GM12865 (cell line): ENCODE measurements around the gene POU6F2.

Source experiments
- DNase-seq: peaks from one replicate; pipeline ENCODE4 v3.0.0; 2010; ENCODE audit warnings: low read depth
- H3K4me3 ChIP-seq: 2 replicates; pipeline ENCODE4 v1.5.1; 2011; ENCODE audit warnings: mild to moderate bottlenecking, low read depth, low read length, control low read depth
- TF ChIP-seq, protein P1 (sequence below): IDR thresholded peaks from 2 replicates; pipeline ENCODE4 v1.5.1; 2011; ENCODE audit warnings: low read length, control low read depth, low read depth, inconsistent platforms; ENCODE audit not compliant: insufficient read depth; ENCODE audit errors: missing control alignments

Gene POU6F2

GRCh38 chr7:39458061-39458745, 480.5 kb downstream of the POU6F2 start:
- H3K4me3 ChIP-seq = no peak overlapping the region
- DNase-seq = no peak
- TF ChIP-seq, protein P1, sequence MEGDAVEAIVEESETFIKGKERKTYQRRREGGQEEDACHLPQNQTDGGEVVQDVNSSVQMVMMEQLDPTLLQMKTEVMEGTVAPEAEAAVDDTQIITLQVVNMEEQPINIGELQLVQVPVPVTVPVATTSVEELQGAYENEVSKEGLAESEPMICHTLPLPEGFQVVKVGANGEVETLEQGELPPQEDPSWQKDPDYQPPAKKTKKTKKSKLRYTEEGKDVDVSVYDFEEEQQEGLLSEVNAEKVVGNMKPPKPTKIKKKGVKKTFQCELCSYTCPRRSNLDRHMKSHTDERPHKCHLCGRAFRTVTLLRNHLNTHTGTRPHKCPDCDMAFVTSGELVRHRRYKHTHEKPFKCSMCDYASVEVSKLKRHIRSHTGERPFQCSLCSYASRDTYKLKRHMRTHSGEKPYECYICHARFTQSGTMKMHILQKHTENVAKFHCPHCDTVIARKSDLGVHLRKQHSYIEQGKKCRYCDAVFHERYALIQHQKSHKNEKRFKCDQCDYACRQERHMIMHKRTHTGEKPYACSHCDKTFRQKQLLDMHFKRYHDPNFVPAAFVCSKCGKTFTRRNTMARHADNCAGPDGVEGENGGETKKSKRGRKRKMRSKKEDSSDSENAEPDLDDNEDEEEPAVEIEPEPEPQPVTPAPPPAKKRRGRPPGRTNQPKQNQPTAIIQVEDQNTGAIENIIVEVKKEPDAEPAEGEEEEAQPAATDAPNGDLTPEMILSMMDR = no peak

DNA sequence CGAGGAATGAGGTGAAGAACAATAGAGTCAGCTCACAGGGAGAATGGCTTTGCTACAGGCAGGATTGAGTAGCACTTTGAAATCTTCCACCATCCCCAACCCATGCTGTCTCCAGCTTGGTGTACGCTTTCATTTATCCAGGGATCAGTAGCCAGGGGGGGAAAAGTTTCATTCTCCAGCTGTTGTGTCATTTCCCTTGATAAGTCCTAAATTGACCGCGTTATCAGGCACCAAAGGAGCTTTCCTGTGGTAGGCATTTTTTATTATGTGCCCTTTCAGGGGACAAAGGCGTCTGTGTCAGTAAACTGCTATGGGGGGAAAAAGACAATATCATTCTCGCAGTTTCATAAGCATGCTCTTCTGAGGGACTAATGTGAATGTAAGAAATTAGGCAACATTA, 481.9 kb downstream of the POU6F2 start:
- DNase-seq = no peak
- no peak overlapping the region for H3K4me3 ChIP-seq
- TF ChIP-seq, protein P1 = no peak

DNA sequence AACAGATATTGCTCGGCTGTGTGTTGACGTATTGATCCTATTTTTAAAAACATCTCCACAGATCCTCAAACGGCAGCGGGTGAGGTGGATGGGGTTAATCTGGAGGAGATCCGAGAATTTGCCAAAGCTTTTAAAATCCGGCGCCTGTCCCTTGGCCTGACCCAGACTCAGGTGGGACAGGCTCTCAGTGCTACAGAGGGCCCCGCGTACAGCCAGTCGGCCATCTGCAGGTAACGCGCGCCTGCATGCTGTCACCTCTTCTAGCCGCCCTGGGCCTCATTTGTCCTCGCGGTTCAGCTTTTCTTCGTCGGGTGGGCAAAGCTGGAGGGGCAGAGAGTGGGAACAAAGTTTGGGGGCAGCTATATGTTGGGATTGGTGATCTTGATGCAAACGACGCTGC, 482.8 kb downstream of the POU6F2 start:
- H3K4me3 ChIP-seq = no peak overlapping the region
- TF ChIP-seq, protein P1 = no peak
- no peak for DNase-seq

DNA sequence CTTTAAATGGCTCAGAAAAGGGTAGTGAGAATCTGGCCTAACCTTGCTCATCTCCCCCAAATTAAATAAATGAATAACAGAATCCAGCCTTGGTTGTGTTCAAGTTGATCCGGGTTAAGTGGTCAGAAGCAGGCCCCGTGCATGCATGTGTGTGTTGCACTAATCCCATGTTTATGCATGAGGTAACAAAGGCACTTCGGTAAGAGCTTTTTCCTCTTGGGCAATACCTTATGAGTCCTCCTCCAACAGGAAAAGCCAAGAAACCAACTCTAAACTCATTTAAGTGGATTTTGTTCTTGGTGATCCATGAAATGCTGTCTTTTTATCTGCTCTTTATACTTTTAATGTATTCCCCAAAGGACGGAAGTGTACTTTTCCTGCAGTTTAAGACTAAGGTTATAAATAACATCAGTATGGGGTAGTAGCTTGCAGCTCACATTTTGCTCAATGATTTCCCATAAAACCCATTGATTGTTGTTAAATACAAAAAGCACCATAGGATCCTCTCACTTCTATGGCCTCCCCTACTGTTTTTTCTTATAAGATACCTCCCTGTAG, 483.6 kb downstream of the POU6F2 start:
- H3K4me3 ChIP-seq = no peak overlapping the region
- TF ChIP-seq, protein P1 = no peak
- DNase-seq = no peak

DNA sequence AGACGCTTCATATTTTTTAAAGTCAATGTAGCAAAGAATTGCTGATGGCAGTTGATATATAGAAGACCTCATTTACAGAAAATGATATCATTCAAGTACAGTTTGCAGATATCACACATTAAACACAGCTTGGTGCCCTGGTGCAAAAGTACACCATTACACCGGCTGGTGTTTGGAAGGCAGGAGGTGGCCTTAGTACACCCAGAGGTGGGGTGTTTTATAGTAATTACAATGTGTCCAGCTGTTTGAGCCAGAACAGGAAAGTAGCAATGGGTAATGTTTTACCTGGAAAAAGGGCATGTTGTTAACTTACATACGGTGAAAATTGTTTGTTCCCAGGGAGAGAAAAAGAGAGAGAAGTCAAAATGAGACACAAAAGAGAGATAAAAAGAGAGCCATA, 485.5 kb downstream of the POU6F2 start:
- no peak for DNase-seq
- no peak overlapping the region for H3K4me3 ChIP-seq
- TF ChIP-seq, protein P1 = no peak

DNA sequence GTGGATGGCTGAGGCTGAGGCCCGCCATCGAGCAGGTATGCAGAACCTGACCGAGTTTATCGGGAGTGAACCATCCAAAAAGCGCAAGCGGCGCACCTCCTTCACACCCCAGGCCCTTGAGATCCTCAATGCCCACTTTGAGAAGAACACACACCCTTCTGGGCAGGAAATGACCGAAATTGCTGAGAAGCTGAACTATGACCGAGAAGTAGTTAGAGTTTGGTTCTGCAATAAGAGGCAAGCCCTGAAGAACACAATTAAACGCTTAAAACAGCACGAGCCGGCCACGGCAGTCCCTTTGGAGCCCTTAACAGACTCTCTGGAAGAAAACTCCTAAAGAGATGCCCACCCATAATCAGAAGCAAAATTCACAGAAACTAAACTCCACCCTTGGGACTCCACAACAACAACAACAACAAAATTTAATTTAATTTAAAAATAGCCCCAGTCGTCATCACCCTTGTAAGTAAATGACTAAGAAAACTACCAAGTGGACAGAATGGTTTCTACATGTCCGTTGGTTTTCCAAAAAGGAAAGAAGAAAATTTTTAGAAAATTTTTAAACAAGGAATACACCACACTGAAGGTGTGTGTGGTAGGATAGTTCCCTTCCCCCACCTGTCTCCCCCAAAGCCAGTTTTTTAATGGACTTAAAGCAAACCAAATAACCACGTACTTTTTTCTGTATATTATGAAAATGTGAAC, 486.8 kb downstream of the POU6F2 start:
- TF ChIP-seq, protein P1 = no peak
- no peak overlapping the region for H3K4me3 ChIP-seq

More for the DNA sequence above, 486.8 kb downstream of the POU6F2 start:
- DNase-seq = no peak
